ENCODE measurements around the gene FKBP2. TPM values are rescaled to one million over a fixed set of nuclear protein-coding genes. Genes with fewer than 3 reads are reported as not detected.
A peak's percentile ranks its signal among the peaks of the same experiment; 100 is the strongest.

Gene FKBP2
- total and polyA plus RNA-seq, 2 experiments from 2014 or later: 40.7 to 188 TPM

GRCh38 chr11:64284962-64285884 lies 44.3 kb downstream of the FKBP2 start, which contains the start of gene GPR137:
TSS of gene GPR137 (plus strand) at chr11:64285848. CDS start at chr11:64286525, 677 bp downstream.
- no peak for TF ChIP-seq EZH2phosphoT487 (IDR thresholded peaks at IDR 0.05; ENCODE audit: insufficient read depth, low read depth)
- no peak for TF ChIP-seq EZH2 (IDR thresholded peaks at IDR 0.05; ENCODE audit: insufficient read depth, poor library complexity, severe bottlenecking)
- DNase-seq: peak; percentile 87
- no peaks in the 10 kb centered on the region for H3K9me3 ChIP-seq (ENCODE audit: low read depth)
- H3K4me2 ChIP-seq (ENCODE audit: unreplicated experiment): peak within 1 kb of the TSS; percentile 97
- peak within 1 kb of the TSS; percentile 88 for H3K4me3 ChIP-seq
- H3F3A ChIP-seq (ENCODE audit: insufficient read depth): no peaks in the 10 kb centered on the region
- WGBS, 2 experiments (ENCODE audit: low coverage in 1 of 2, low lambda C conversion rate in 2 of 2, missing lambda C conversion rate in 2 of 2): 0 to 1% methylated on average over 54 to 78 of the region's 102 CpGs
- H3K9ac ChIP-seq: peak within 1 kb of the TSS; percentile 92
- no peaks in the 10 kb centered on the region for H4K20me1 ChIP-seq (ENCODE audit: insufficient read depth)
- H3K9me2 ChIP-seq (ENCODE audit: insufficient read depth): no peaks in the 10 kb centered on the region
- H3K79me2 ChIP-seq (ENCODE audit: insufficient read depth): peaks cover 39% of the 10 kb centered on the region
- in situ Hi-C loops (cut with MboI): no loop called here
- H2AFZ ChIP-seq: peak within 1 kb of the TSS; percentile 85
- no peaks in the 10 kb centered on the region for H3K27me3 ChIP-seq (replicated peaks; ENCODE audit: insufficient read depth)
- peak within 1 kb of the TSS; percentile 88 for H3K27ac ChIP-seq
- 0 out of 2 replicates have a peak, but pooled peaks cover 5% of the 10 kb centered on the region for H3K36me3 ChIP-seq (ENCODE audit: low read depth)
- H3K4me1 ChIP-seq (ENCODE audit: insufficient read depth): no peaks in the 10 kb centered on the region

DNA sequence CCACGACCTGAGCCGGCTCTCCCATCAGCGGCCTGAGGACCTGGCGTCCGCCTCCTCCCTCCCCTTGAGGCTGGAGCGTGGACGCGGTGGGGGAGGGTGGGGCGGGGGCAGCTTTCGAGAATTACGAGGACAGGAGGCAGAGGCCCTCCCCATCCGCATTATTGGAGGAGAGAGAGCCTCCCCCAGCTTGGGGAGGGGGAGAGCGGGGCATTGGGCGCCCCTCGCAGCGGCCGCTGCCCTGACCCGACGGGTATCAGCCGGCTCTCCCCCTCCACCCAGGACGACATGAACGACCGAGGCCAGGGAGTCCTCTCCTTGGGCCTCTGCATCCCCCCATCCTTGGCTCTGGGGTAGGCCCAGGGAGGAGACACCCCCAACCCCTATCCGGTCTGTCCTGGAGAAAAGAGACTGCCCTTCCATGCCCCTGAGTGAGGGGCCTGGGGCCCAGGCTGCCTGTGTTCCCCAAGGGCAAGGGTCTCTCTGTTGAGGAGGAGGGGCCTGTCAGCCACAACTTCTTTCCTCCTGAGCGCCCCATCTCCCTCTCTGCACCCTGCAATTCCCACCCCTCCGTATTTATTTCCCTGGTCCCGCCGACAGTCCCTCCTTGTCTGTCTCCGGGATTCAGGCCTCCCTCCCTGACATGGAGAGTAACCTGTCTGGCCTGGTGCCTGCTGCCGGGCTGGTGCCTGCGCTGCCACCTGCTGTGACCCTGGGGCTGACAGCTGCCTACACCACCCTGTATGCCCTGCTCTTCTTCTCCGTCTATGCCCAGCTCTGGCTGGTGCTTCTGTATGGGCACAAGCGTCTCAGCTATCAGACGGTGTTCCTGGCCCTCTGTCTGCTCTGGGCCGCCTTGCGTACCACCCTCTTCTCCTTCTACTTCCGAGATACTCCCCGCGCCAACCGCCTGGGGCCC lies 45.2 kb downstream of the FKBP2 start:
- H3K9me2 ChIP-seq (ENCODE audit: insufficient read depth): no peaks in the 10 kb centered on the region
- peaks cover 38% of the 10 kb centered on the region for H3K79me2 ChIP-seq (ENCODE audit: insufficient read depth)
- H3K9me3 ChIP-seq (ENCODE audit: low read depth): no peaks in the 10 kb centered on the region
- H3K9ac ChIP-seq: peak overlapping the region; percentile 92
- H4K20me1 ChIP-seq (ENCODE audit: insufficient read depth): no peaks in the 10 kb centered on the region
- H3K27ac ChIP-seq: peak overlapping the region; percentile 88; the same call in 1 of the 2 replicates
- H3K4me2 ChIP-seq (ENCODE audit: unreplicated experiment): peak overlapping the region; percentile 97
- in situ Hi-C loops (cut with MboI): no loop called here
- H3K4me1 ChIP-seq (ENCODE audit: insufficient read depth): no peaks in the 10 kb centered on the region
- WGBS, 2 experiments (ENCODE audit: low coverage in 1 of 2, low lambda C conversion rate in 2 of 2, missing lambda C conversion rate in 2 of 2): 29 to 41% methylated on average over 22 to 31 of the region's 40 CpGs
- H3K4me3 ChIP-seq: peak overlapping the region; percentile 88
- H2AFZ ChIP-seq: peak overlapping the region; percentile 85
- H3K36me3 ChIP-seq (ENCODE audit: low read depth): 0 out of 2 replicates have a peak, but pooled peaks cover 5% of the 10 kb centered on the region
- TF ChIP-seq EZH2phosphoT487 (IDR thresholded peaks at IDR 0.05; ENCODE audit: insufficient read depth, low read depth): no peak
- no peak for TF ChIP-seq EZH2 (IDR thresholded peaks at IDR 0.05; ENCODE audit: insufficient read depth, poor library complexity, severe bottlenecking)
- H3F3A ChIP-seq (ENCODE audit: insufficient read depth): no peaks in the 10 kb centered on the region
- H3K27me3 ChIP-seq (replicated peaks; ENCODE audit: insufficient read depth): no peaks in the 10 kb centered on the region; the same call in 1 of the 2 replicates
- DNase-seq: peak; percentile 29

GRCh38 chr11:64286801-64287159 lies 45.9 kb downstream of the FKBP2 start:
- Histone ChIP-seq H4K20me1 (ENCODE audit: insufficient read depth) (no peaks in the 10 kb centered on the region), H3F3A (ENCODE audit: insufficient read depth) (no peaks in the 10 kb centered on the region), H3K27me3 (replicated peaks; ENCODE audit: insufficient read depth) (peaks cover under 1% of the 10 kb centered on the region; the same call in 1 of the 2 replicates), H3K9me3 (ENCODE audit: low read depth) (no peaks in the 10 kb centered on the region), H3K9ac (0 out of 2 replicates have a peak overlapping the region, but pooled peaks have one; percentile 92), H3K4me2 (ENCODE audit: unreplicated experiment) (no peak overlapping the region), H3K79me2 (ENCODE audit: insufficient read depth) (peaks cover 32% of the 10 kb centered on the region), H2AFZ (no peak overlapping the region), H3K4me3 (peak overlapping the region; percentile 88; the same call in 1 of the 2 replicates), H3K27ac (no peak overlapping the region), H3K9me2 (ENCODE audit: insufficient read depth) (no peaks in the 10 kb centered on the region), H3K36me3 (ENCODE audit: low read depth) (0 out of 2 replicates have a peak, but pooled peaks cover 5% of the 10 kb centered on the region), H3K4me1 (ENCODE audit: insufficient read depth) (no peaks in the 10 kb centered on the region)
- DNase-seq: no peak
- 83 to 84% methylated on average over 9 of the region's 9 CpGs for WGBS, 2 experiments (ENCODE audit: low coverage in 1 of 2, low lambda C conversion rate in 2 of 2, missing lambda C conversion rate in 2 of 2)
- in situ Hi-C loops (cut with MboI): no loop called here
- TF ChIP-seq EZH2 (IDR thresholded peaks at IDR 0.05; ENCODE audit: insufficient read depth, poor library complexity, severe bottlenecking): no peak
- TF ChIP-seq EZH2phosphoT487 (IDR thresholded peaks at IDR 0.05; ENCODE audit: insufficient read depth, low read depth): no peak
